Heart left ventricle (tissue), 13 donors: ENCODE results near the gene TBC1D5.

Source experiments
- CTCF ChIP-seq, 12 donors: fragments of 200-600 bp; sonication (generic) in 4 of 12; IDR thresholded peaks; one replicate each; pipeline versions ENCODE4 v1.5.0 to v1.8.0; 2018 to 2022; ENCODE audit warnings: antibody characterized with exemption in 12 of 12, mild to moderate bottlenecking in 5 of 12
- POLR2A ChIP-seq, 2 donors: fragments of 450-650 bp; IDR thresholded peaks; one replicate each; pipeline ENCODE4 v1.6.1; 2017; ENCODE audit warnings: antibody characterized with exemption in 2 of 2, mild to moderate bottlenecking in 2 of 2, moderate library complexity in 2 of 2
- donor health status: ischemic (EF 13 %, LVEDD 7.1; RV severe dilation, severe dysfunction).
- donor health status: DM: no; HTN: yes; CAD: no.
- donor health status: DM: no; HTN: no; CAD: no.
- donor health status: ischemic (EF 25% LVEDD 6.9; RV normal size, moderate dysfunction).
- donor health status: ischemic (EF 25% LVEDD 5.7; RV mildly dilated, moderate dysfunction).
- donor health status: ischemic (EF 35%, LVEDD 5.7; RV mildly dilated, moderate dysfunction).
- donor health status: nonischemic (EF 11% LVEDD 7.7; RV severe dilation, severe dysfunction).
- donor health status: DM: yes; HTN: yes; CAD: no.
- donor health status: PGD.
- donor health status: ischemic (EF 29% LVEDD 5.4; RV normal size, mild dysfunction).
- donor health status: nonischemic (EF 23%, LVEDD 6.1; RV moderate dilation, normal function).

- TF ChIP-seq CTCF (IDR thresholded peaks at IDR 0.05) = no peak
- no peak for TF ChIP-seq POLR2A (IDR thresholded peaks at IDR 0.05)
Measured at GRCh38 chr3:17411157-17411877, 331.1 kb downstream of the TBC1D5 start.
